ENCODE measurements around the gene PLPPR3. TPM values are rescaled to one million over a fixed set of nuclear protein-coding genes. Genes with fewer than 3 reads are reported as not detected.

The PLPPR3 gene
- total RNA-seq, 1 experiment from 2014 or later = 57.9 TPM

DNA sequence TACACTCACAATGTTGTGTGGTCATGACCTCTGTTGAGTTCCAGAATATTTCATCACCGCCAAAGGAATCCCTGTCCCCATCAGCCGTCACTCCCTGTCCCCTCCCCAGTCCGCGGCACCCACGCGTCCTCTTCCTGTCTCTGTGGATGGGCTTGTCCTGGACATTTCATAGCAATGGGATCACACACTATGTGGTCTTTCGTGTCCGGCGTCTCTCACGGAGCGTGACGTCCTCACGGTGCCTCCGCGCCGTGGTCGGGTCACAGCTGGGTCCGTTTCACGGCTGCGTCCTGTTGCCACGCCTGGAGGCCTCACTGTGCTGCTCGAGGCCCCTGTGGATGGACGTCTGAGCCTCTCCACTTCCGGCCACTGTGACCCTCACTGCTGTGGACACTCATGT is 12.5 kb upstream of the PLPPR3 start:
- H2BK12ac ChIP-seq (ENCODE audit: insufficient read length, low read depth, low read length) = no peak overlapping the region
- no peak overlapping the region for H3K18ac ChIP-seq (ENCODE audit: insufficient read length, low read depth, low read length)
- H3K27me3 Mint-ChIP-seq (ENCODE audit: low read depth) = peaks cover 8% of the 10 kb centered on the region
- no peak overlapping the region for H3K27ac ChIP-seq (ENCODE audit: insufficient read length, low read depth, low read length)
- no peaks in the 10 kb centered on the region; a peak in 1 of 5 replicates for H3K9me3 Mint-ChIP-seq
- H3K56ac ChIP-seq (ENCODE audit: insufficient read length, low read depth, low read length) = no peak overlapping the region
- H3K4me1 Mint-ChIP-seq = 0 out of 4 replicates have a peak, but pooled peaks cover 0 to 3% of the 10 kb centered on the region in 2 experiments
- H3K79me2 ChIP-seq (ENCODE audit: insufficient read depth, low read length) = no peaks in the 10 kb centered on the region
- no peaks in the 10 kb centered on the region for H3K23me2 ChIP-seq (ENCODE audit: insufficient read length, low read depth, low read length, poor library complexity, severe bottlenecking)
- H3K4me2 ChIP-seq (ENCODE audit: insufficient read depth, insufficient read length, low read length) = no peak overlapping the region
- no peak overlapping the region; the same call in 1 of the 2 replicates for H3K14ac ChIP-seq (ENCODE audit: insufficient read depth, low read length)
- H2BK120ac ChIP-seq (ENCODE audit: low read depth, low read length, poor library complexity, severe bottlenecking) = no peak overlapping the region
- H4K20me1 ChIP-seq (ENCODE audit: control insufficient read depth, insufficient read depth, insufficient read length) = no peaks in the 10 kb centered on the region
- no peak overlapping the region for H3K4me3 Mint-ChIP-seq
- H2AK5ac ChIP-seq (ENCODE audit: insufficient read length, low read length) = no peak overlapping the region
- WGBS (ENCODE audit: extremely low coverage, insufficient read length, low lambda C conversion rate) = no CpG with 5 or more reads among the region's 24 CpGs
- no peaks in the 10 kb centered on the region for H3K4me1 ChIP-seq (ENCODE audit: insufficient read depth, low read length)
- H3K79me1 ChIP-seq (ENCODE audit: insufficient read depth, low read depth, low read length, poor library complexity, severe bottlenecking) = no peaks in the 10 kb centered on the region
- no peak overlapping the region for H3K4ac ChIP-seq (ENCODE audit: low read depth, low read length)
- no peaks in the 10 kb centered on the region for H3K27me3 ChIP-seq (ENCODE audit: insufficient read depth, low read length)
- H3K9ac ChIP-seq (ENCODE audit: extremely low read depth, insufficient read length, low read length) = no peak overlapping the region
- H4K5ac ChIP-seq (ENCODE audit: insufficient read length, low read depth, low read length) = no peak overlapping the region
- no peak overlapping the region for H2BK15ac ChIP-seq (ENCODE audit: low read depth, low read length)
- no peak overlapping the region for H3K23ac ChIP-seq (ENCODE audit: insufficient read length, low read depth, low read length)
- H2AFZ ChIP-seq (ENCODE audit: low read length) = no peak overlapping the region
- H3T11ph ChIP-seq (ENCODE audit: low read length) = no peak overlapping the region
- no peak for DNase-seq
- TF ChIP-seq, protein P1, sequence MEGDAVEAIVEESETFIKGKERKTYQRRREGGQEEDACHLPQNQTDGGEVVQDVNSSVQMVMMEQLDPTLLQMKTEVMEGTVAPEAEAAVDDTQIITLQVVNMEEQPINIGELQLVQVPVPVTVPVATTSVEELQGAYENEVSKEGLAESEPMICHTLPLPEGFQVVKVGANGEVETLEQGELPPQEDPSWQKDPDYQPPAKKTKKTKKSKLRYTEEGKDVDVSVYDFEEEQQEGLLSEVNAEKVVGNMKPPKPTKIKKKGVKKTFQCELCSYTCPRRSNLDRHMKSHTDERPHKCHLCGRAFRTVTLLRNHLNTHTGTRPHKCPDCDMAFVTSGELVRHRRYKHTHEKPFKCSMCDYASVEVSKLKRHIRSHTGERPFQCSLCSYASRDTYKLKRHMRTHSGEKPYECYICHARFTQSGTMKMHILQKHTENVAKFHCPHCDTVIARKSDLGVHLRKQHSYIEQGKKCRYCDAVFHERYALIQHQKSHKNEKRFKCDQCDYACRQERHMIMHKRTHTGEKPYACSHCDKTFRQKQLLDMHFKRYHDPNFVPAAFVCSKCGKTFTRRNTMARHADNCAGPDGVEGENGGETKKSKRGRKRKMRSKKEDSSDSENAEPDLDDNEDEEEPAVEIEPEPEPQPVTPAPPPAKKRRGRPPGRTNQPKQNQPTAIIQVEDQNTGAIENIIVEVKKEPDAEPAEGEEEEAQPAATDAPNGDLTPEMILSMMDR (conservative IDR thresholded peaks at IDR 0.05) = no peak
- no peak overlapping the region for H4K91ac ChIP-seq (ENCODE audit: insufficient read length, low read depth, low read length)
- no peak overlapping the region for H4K8ac ChIP-seq (replicated peaks; ENCODE audit: insufficient read length, low read depth, low read length)
- H2BK20ac ChIP-seq (ENCODE audit: low read depth, low read length, poor library complexity, severe bottlenecking) = no peak overlapping the region
- H2BK5ac ChIP-seq (ENCODE audit: insufficient read length, low read length) = no peak overlapping the region
- H3K36me3 Mint-ChIP-seq (ENCODE audit: insufficient read depth in 1 of 3, low read depth in 3 of 3) = no peaks in the 10 kb centered on the region
- H3K9me3 ChIP-seq (ENCODE audit: control insufficient read depth, low read depth, low read length) = no peaks in the 10 kb centered on the region
- no peak overlapping the region; a peak in 1 of 7 replicates for H3K27ac Mint-ChIP-seq

Data from H9 (cell line).